GM10248 (cell line): ENCODE data around the gene DOC2A.
"Not testable (repeated sequence)": the region's sequence is repeated elsewhere in the genome, so short reads cannot be mapped to it uniquely, and the experiment has no call there.

Experiments
- CTCF ChIA-PET: fragments of 300-600 bp; sonication (Branson Sonifier 250); formaldehyde crosslinking; extraction: SDS; loops from one replicate; lab custom pipeline; 2021; ENCODE audit warnings: antibody characterized with exemption; lab: Yijun Ruan, JAX
- POLR2A ChIA-PET: fragments of 350-650 bp; sonication (Branson Sonifier 250); formaldehyde crosslinking; extraction: SDS; loops from one replicate; lab custom pipeline; 2020; ENCODE audit warnings: antibody characterized with exemption; lab: Yijun Ruan, JAX
- DNase-seq: peaks from one replicate; pipeline ENCODE4 v3.0.0; 2012; ENCODE audit errors: extremely low spot score
- CTCF ChIP-seq: IDR thresholded peaks from 2 replicates; pipeline ENCODE4 v1.5.1; 2012; ENCODE audit warnings: mild to moderate bottlenecking, low read depth; ENCODE audit errors: extremely low read depth, missing control alignments, control extremely low read depth

The DOC2A gene

DNA sequence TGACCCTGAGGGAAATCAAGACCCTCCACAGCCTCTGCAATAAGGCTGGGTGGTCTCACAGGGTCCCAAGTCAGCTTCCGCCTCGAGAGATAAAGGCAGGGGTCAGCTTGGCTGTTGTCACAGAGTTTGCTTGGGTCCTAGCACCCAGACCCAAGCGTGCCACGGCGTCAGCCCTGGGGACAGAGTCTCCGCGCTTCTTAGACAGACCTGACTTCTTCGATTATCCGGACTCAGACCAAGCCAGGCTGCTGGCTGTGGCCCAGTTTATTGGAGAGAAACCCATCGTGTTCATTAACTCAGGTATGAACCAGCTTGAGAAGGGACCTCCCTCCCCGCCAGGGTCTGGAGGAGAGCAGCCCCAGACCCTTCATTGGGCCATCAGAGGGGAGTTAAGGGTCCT is 12.8 kb upstream of the DOC2A start:
- no peak for TF ChIP-seq CTCF
- CTCF ChIA-PET: interaction anchor here (1.2 to 3.4 kb wide), 3 partner anchors 9 to 332 kb away, joined by 3 to 18 read pairs (median 4); partner anchors contain the start of gene TLCD3B
- DNase-seq: no peak
- POLR2A ChIA-PET: no interaction called here

- POLR2A ChIA-PET: interaction anchor here (0.6 kb wide), 1 partner anchor 172 kb away, joined by 5 read pairs; no protein-coding TSS in a partner anchor
- no peak for DNase-seq
- TF ChIP-seq CTCF: no peak
- CTCF ChIA-PET: interaction anchor here (0.9 to 3.4 kb wide), 6 partner anchors 10 to 331 kb away, joined by 3 to 18 read pairs (median 4); partner anchors contain the start of genes TBX6 and TLCD3B
These were observed 12.1 kb upstream of the DOC2A start, which contains the start of gene C16orf92 for GRCh38 chr16:30022887-30023286. C16orf92 (plus strand) TSS chr16:30023198; CDS start chr16:30023341, 143 bp downstream.

GRCh38 chr16:30018731-30019158 is 7.9 kb upstream of the DOC2A start:
- no peak for TF ChIP-seq CTCF
- POLR2A ChIA-PET: interaction anchor here (0.6 kb wide), 1 partner anchor 430 kb away, joined by 4 read pairs; no protein-coding TSS in a partner anchor
- CTCF ChIA-PET: interaction anchor here (0.9 to 2.1 kb wide), 4 partner anchors 13 to 170 kb away, joined by 3 to 14 read pairs (median 4); partner anchors contain the start of gene TLCD3B
- no peak for DNase-seq

DNA sequence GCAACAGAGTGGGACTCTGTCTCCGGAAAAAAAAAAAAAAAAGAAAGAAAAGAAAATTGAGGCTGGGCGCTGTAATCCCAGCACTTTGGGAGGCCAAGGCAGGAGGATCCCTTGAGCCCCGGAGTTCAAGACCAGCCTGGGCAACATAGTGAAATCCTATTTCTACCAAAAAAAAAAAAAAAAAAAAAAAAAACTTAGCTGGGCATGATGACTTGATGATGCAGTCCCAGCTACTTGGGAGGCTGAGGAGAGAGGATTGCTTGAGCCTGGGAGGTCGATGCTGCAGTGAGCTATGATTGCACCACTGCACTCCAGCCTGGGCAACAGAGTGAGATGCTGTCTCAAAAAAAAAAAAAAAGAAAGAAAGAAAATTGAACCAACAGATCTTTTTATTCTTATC is 7.1 kb upstream of the DOC2A start:
- not testable (repeated sequence) for DNase-seq
- ChIA-PET CTCF (interaction anchor here (1.4 to 2.1 kb wide), 3 partner anchors 14 to 170 kb away, joined by 3 to 14 read pairs (median 4); partner anchors contain the start of gene TLCD3B), POLR2A (interaction anchor here (0.6 kb wide), 1 partner anchor 429 kb away, joined by 4 read pairs; no protein-coding TSS in a partner anchor)

- DNase-seq: no peak
- ChIA-PET POLR2A (no interaction called here), CTCF (interaction anchor here (1.0 to 2.1 kb wide), 2 partner anchors 14 to 42 kb away, joined by 4 to 11 read pairs; partner anchors contain the start of gene TLCD3B)
- TF ChIP-seq CTCF: no peak
These were observed 6.4 kb upstream of the DOC2A start for GRCh38 chr16:30017277-30017656.

GRCh38 chr16:30016555-30017276 is 5.9 kb upstream of the DOC2A start:
- POLR2A ChIA-PET: no interaction called here
- no peak for DNase-seq
- TF ChIP-seq CTCF: no peak
- CTCF ChIA-PET: interaction anchor here (1.0 to 2.1 kb wide), 2 partner anchors 15 to 41 kb away, joined by 4 to 11 read pairs; partner anchors contain the start of gene TLCD3B

DNA sequence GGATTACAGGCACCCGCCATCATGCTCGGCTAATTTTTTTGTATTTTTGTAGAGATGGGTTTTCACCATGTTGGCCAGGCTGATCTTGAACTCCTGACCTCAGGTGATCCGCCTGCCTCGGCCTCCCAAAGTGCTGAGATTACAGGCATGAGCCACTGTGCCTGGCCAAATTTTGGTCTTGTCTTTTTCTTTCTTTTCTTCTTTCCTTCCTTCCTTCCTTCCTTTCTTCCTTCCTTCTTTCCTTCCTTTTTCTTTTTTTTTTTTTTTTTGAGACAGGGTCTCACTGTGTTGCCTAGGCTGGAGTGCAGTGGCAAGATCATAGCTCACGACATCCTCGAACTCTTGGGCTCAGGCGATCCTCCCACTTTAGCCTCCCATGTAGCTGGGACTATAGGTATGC is 4.6 kb upstream of the DOC2A start:
- DNase-seq: not testable (repeated sequence)
- ChIA-PET CTCF (interaction anchor here (1.1 to 2.6 kb wide), 2 partner anchors 11 to 17 kb away, joined by 3 to 9 read pairs; no protein-coding TSS in a partner anchor), POLR2A (interaction anchor here (0.7 kb wide), 1 partner anchor 41 kb away, joined by 7 read pairs; no protein-coding TSS in a partner anchor)

GRCh38 chr16:30012598-30012997 is 1.8 kb upstream of the DOC2A start:
- DNase-seq, POLR2A ChIA-PET: not testable (repeated sequence)
- CTCF ChIA-PET: interaction anchor here (2.6 kb wide), 1 partner anchor 19 kb away, joined by 9 read pairs; no protein-coding TSS in a partner anchor
